Measurements from ENCODE around the gene BATF3. TPM values are rescaled to one million over a fixed set of nuclear protein-coding genes. Genes with fewer than 3 reads are reported as not detected.
"Not testable (repeated sequence)": the region's sequence is repeated elsewhere in the genome, so short reads cannot be mapped to it uniquely, and the experiment has no call there.

BATF3 gene
- total RNA-seq, 2 donors from 2014 or later, result 0.96 to 3.3 TPM

- peak; percentile 57 for DNase-seq (ENCODE audit: low spot score)
- no peak for TF ChIP-seq CTCF (IDR thresholded peaks at IDR 0.05)
- H3K4me1 ChIP-seq, result peaks cover 0 to 24% of the 10 kb centered on the region in 2 donors
- H3K9me3 ChIP-seq, result no peaks in the 10 kb centered on the region
- H3K27me3 ChIP-seq, result no peaks in the 10 kb centered on the region
- H3K27ac ChIP-seq, result peak overlapping the region; percentile 73 to 83
- H3K36me3 ChIP-seq, result no peaks in the 10 kb centered on the region
- no peak overlapping the region for H3K4me3 ChIP-seq
Measured at GRCh38 chr1:212666116-212666775, 33.4 kb downstream of the BATF3 start.

- peak; percentile 92 to 98 for TF ChIP-seq CTCF (IDR thresholded peaks at IDR 0.05)
- Histone ChIP-seq H3K4me3 (peak overlapping the region; percentile 50 to 57), H3K9me3 (no peaks in the 10 kb centered on the region), H3K36me3 (no peaks in the 10 kb centered on the region), H3K4me1 (peaks cover 0 to 24% of the 10 kb centered on the region in 2 donors), H3K27me3 (no peaks in the 10 kb centered on the region), H3K27ac (peak overlapping the region; percentile 78 to 82)
- peak; percentile 82 for DNase-seq (ENCODE audit: low spot score)
Measured at GRCh38 chr1:212665241-212666115, 34.2 kb downstream of the BATF3 start.

- H3K27me3 ChIP-seq, result no peaks in the 10 kb centered on the region
- no peaks in the 10 kb centered on the region for H3K9me3 ChIP-seq
- no peak for TF ChIP-seq CTCF (IDR thresholded peaks at IDR 0.05)
- H3K4me1 ChIP-seq, result peaks cover 0 to 24% of the 10 kb centered on the region in 2 donors
- peak overlapping the region in 1 of 2 donors; percentile 82 for H3K27ac ChIP-seq
- peak overlapping the region; percentile 50 to 57 for H3K4me3 ChIP-seq
- no peaks in the 10 kb centered on the region for H3K36me3 ChIP-seq
- DNase-seq (ENCODE audit: low spot score), result no peak
Measured at GRCh38 chr1:212664409-212665199, 35.0 kb downstream of the BATF3 start.

GRCh38 chr1:212658250-212658649, 41.4 kb downstream of the BATF3 start:
- DNase-seq (ENCODE audit: low spot score), result peak; percentile 28

GRCh38 chr1:212656730-212657129, 42.9 kb downstream of the BATF3 start:
- Histone ChIP-seq H3K27ac (no peak overlapping the region), H3K4me1 (no peaks in the 10 kb centered on the region), H3K36me3 (no peaks in the 10 kb centered on the region), H3K9me3 (no peaks in the 10 kb centered on the region), H3K27me3 (no peaks in the 10 kb centered on the region), H3K4me3 (no peak overlapping the region)
- DNase-seq (ENCODE audit: low spot score), result no peak
- TF ChIP-seq CTCF (IDR thresholded peaks at IDR 0.05), result no peak

More at GRCh38 chr1:212658250-212658649, 41.4 kb downstream of the BATF3 start:
- H3K27me3 ChIP-seq, H3K4me3 ChIP-seq, H3K4me1 ChIP-seq, H3K27ac ChIP-seq, H3K9me3 ChIP-seq, H3K36me3 ChIP-seq: not testable (repeated sequence)

Measured in right atrium auricular region (tissue), 2 donors.